PC-3 (cell line): ENCODE results near the gene ABCA2. TPM values are rescaled to one million over a fixed set of nuclear protein-coding genes. Genes with fewer than 3 reads are reported as not detected.
"Not testable (repeated sequence)": the region's sequence is repeated elsewhere in the genome, so short reads cannot be mapped to it uniquely, and the experiment has no call there.

Source experiments
- ATAC-seq: fragments of 200-7000 bp; cut with Tn5 transposase; 2 replicates; pipeline ENCODE4 v1.9.1; 2020; ENCODE audit warnings: mild to moderate bottlenecking, moderate library complexity
- BruUV-seq: library from RNA; stranded (reverse); fragments of 400-500 nt; replicated peaks from 2 replicates; lab custom pipeline; 2021; lab: Mats Ljungman, UMichigan
- CTCF ChIA-PET: fragments of 300-600 bp; sonication (Branson Sonifier 250); formaldehyde crosslinking; loops from one replicate; lab custom pipeline; 2022; ENCODE audit warnings: antibody characterized with exemption; lab: Charles Lee
- POLR2A ChIA-PET: fragments of 300-600 bp; sonication (Branson Sonifier 250); formaldehyde crosslinking; loops from one replicate; lab custom pipeline; 2022; ENCODE audit warnings: antibody characterized with exemption; ENCODE audit not compliant: unreplicated experiment; lab: Charles Lee
- DNase-seq: peaks from one replicate; pipeline ENCODE4 v3.0.0-alpha.2; 2015
- H2AFZ ChIP-seq: fragments of 300-600 bp; sonication (generic); 2 replicates; pipeline ENCODE4 v1.6.0; 2016; ENCODE audit warnings: antibody characterized with exemption, low read length
- H3F3A ChIP-seq: fragments of 300-600 bp; sonication (generic); one replicate; pipeline ENCODE4 v1.6.0; 2017; ENCODE audit warnings: antibody characterized with exemption, low read length, control low read depth, mild to moderate bottlenecking; ENCODE audit not compliant: unreplicated experiment
- H3K27ac ChIP-seq: fragments of 300-600 bp; sonication (generic); 2 replicates; pipeline ENCODE4 v1.5.1; 2016; ENCODE audit warnings: mild to moderate bottlenecking, low read length
- H3K27me3 ChIP-seq: fragments of 300-600 bp; sonication (generic); 2 replicates; pipeline ENCODE4 v1.6.1; 2016; ENCODE audit warnings: low read length, mixed read lengths
- H3K36me3 ChIP-seq: fragments of 300-600 bp; sonication (generic); 2 replicates; pipeline ENCODE4 v1.6.1; 2016; ENCODE audit warnings: low read depth, mixed run types, low read length, mixed read lengths
- H3K4me1 ChIP-seq: fragments of 300-600 bp; sonication (generic); 2 replicates; pipeline ENCODE4 v1.5.1; 2016; ENCODE audit warnings: low read length; ENCODE audit not compliant: insufficient read depth
- H3K4me2 ChIP-seq: fragments of 300-600 bp; sonication (generic); 2 replicates; pipeline ENCODE4 v1.6.0; 2016; ENCODE audit warnings: low read length
- H3K4me3 ChIP-seq: fragments of 300-600 bp; sonication (generic); 2 replicates; pipeline ENCODE4 v1.5.1; 2016; ENCODE audit warnings: mild to moderate bottlenecking, low read length, mixed read lengths
- H3K79me2 ChIP-seq: fragments of 300-600 bp; sonication (generic); 2 replicates; pipeline ENCODE4 v1.6.1; 2017; ENCODE audit warnings: low read length, mixed read lengths
- H3K9ac ChIP-seq: fragments of 300-600 bp; sonication (generic); 2 replicates; pipeline ENCODE4 v1.6.0; 2016; ENCODE audit warnings: mild to moderate bottlenecking, low read length
- H3K9me2 ChIP-seq: fragments of 300-600 bp; sonication (generic); replicated peaks from 2 replicates; pipeline ENCODE4 v1.6.1; 2016; ENCODE audit warnings: mixed run types, low read length, mixed read lengths
- H3K9me3 ChIP-seq: fragments of 300-600 bp; sonication (generic); 2 replicates; pipeline ENCODE4 v1.6.1; 2016; ENCODE audit warnings: low read length, mixed read lengths
- H4K20me1 ChIP-seq: fragments of 300-600 bp; sonication (generic); 2 replicates; pipeline ENCODE4 v1.6.1; 2016; ENCODE audit warnings: low read length, mixed read lengths
- CTCF ChIP-seq: fragments of 300-600 bp; sonication (generic); conservative IDR thresholded peaks from 2 replicates; pipeline ENCODE4 v1.5.1; 2017; ENCODE audit warnings: antibody characterized with exemption, low read depth, mild to moderate bottlenecking, low read length
- EZH2 ChIP-seq: fragments of 300-600 bp; sonication (generic); IDR thresholded peaks from one replicate; pipeline ENCODE4 v1.6.1; 2017; ENCODE audit warnings: antibody characterized with exemption, mild to moderate bottlenecking, low read length; ENCODE audit not compliant: unreplicated experiment
- EZH2phosphoT487 ChIP-seq: fragments of 300-600 bp; sonication (generic); IDR thresholded peaks from 2 replicates; pipeline ENCODE4 v1.6.1; 2018; ENCODE audit warnings: mild to moderate bottlenecking, antibody characterized with exemption, low read length, borderline replicate concordance
- intact Hi-C: fragments of 100-400 bp; cut with micrococcal nuclease; formaldehyde crosslinking; loops from 2 replicates; pipeline ENCODE4 v1.9.0; 2023
- total RNA-seq: library from RNA; depleted of rRNA; stranded (reverse); fragments of >200 nt; gene quantifications from 2 replicates; pipeline ENCODE4 v1.2.3, GENCODE V29; 2014

Gene ABCA2
- total RNA-seq, 1 experiment from 2014 or later, result 31.5 TPM

GRCh38 chr9:137064027-137064879 is 36.2 kb upstream of the ABCA2 start:
- BruUV-seq, result no TSS peak
- Histone ChIP-seq H3K27me3 (no peaks in the 10 kb centered on the region), H3K79me2 (peaks cover 25% of the 10 kb centered on the region), H3F3A (peaks cover 2% of the 10 kb centered on the region), H3K36me3 (no peaks in the 10 kb centered on the region), H3K27ac (no peak overlapping the region), H3K4me3 (no peak overlapping the region), H3K4me2 (no peak overlapping the region), H3K9ac (no peak overlapping the region), H3K9me2 (no peaks in the 10 kb centered on the region), H3K9me3 (no peaks in the 10 kb centered on the region), H2AFZ (no peak overlapping the region), H3K4me1 (peaks cover 14% of the 10 kb centered on the region), H4K20me1 (peaks cover 9% of the 10 kb centered on the region; the same call in 1 of the 2 replicates)
- CTCF ChIA-PET, result interaction anchor here (1.2 kb wide), 1 partner anchor 18 kb away, joined by 16 read pairs; the partner anchor contains the start of gene NPDC1
- POLR2A ChIA-PET, result interaction anchor here (0.6 to 0.7 kb wide), 2 partner anchors 157 to 166 kb away, joined by 3 to 8 read pairs; no protein-coding TSS in a partner anchor
- intact Hi-C loops, result no loop called here
- ATAC-seq (0 out of 2 replicates have a peak, but pooled peaks have one; percentile 27), DNase-seq (peak; percentile 46)
- TF ChIP-seq CTCF, result peak; percentile 70
- TF ChIP-seq EZH2phosphoT487, result no peak
- TF ChIP-seq EZH2, result no peak

DNA sequence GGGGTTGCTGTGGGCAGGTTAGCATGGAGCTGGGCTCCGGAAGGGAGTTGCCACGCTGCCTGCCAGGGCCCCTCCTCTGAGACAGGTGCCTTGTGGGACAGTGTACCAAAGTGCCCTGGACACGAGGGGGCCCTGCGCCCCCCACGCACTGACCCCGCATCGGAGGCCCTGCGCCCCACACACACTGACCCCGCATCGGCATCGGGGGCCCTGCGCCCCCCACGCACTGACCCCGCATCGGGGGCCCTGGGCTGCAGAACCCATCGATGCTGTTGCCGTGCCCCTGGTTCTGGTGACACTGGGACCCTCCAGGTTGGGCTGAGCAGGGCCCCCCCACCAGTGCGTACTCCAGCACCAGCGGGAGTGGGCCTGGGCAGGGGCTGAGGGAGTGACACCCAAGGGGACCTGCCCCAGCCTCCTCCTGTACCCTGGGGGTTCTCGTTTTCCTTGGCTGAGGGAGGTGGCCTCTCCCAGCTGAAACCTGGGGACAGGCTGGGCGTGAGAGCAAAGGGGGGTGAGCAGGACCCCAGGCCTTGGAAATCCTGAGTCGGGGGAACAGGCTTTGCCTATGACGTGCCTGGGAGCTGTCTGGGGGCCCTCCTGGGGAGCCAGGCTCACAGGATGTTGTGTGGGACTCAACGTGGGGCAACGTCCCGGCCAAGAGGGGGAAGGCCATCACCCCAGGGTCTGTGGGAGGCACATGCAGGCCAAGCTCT is 35.4 kb upstream of the ABCA2 start:
- ChIA-PET POLR2A (no interaction called here), CTCF (interaction anchor here (1.2 kb wide), 1 partner anchor 17 kb away, joined by 16 read pairs; the partner anchor contains the start of gene NPDC1)
- H2AFZ ChIP-seq, result no peak overlapping the region
- H3K27me3 ChIP-seq, result no peaks in the 10 kb centered on the region
- DNase-seq, result no peak
- ATAC-seq, result no peak
- no TSS peak for BruUV-seq
- H3K27ac ChIP-seq, result no peak overlapping the region
- H3K9me2 ChIP-seq, result no peaks in the 10 kb centered on the region
- no peaks in the 10 kb centered on the region for H3K36me3 ChIP-seq
- TF ChIP-seq CTCF, result no peak
- no peak for TF ChIP-seq EZH2
- TF ChIP-seq EZH2phosphoT487, result no peak
- H3K9ac ChIP-seq, result no peak overlapping the region
- peaks cover 1% of the 10 kb centered on the region; the same call in 1 of the 2 replicates for H4K20me1 ChIP-seq
- H3F3A ChIP-seq, result peaks cover under 1% of the 10 kb centered on the region
- peaks cover 17% of the 10 kb centered on the region for H3K79me2 ChIP-seq
- no peaks in the 10 kb centered on the region for H3K9me3 ChIP-seq
- no peak overlapping the region for H3K4me2 ChIP-seq
- H3K4me3 ChIP-seq, result no peak overlapping the region
- peaks cover 7% of the 10 kb centered on the region for H3K4me1 ChIP-seq
- intact Hi-C loops, result no loop called here

GRCh38 chr9:137062798-137063197 is 34.8 kb upstream of the ABCA2 start:
- H3K36me3 ChIP-seq, H3K4me3 ChIP-seq, ATAC-seq, H3K27ac ChIP-seq, H3K9me3 ChIP-seq, intact Hi-C loops, DNase-seq, H3K9ac ChIP-seq, H3K4me2 ChIP-seq, H2AFZ ChIP-seq, H3K79me2 ChIP-seq, H3K4me1 ChIP-seq, H3F3A ChIP-seq, H4K20me1 ChIP-seq, H3K9me2 ChIP-seq, BruUV-seq, CTCF ChIA-PET, H3K27me3 ChIP-seq, POLR2A ChIA-PET: not testable (repeated sequence)
